ENCODE results near the gene MEIKIN.

MEIKIN gene

GRCh38 chr5:131787736-131788135 is 157.7 kb downstream of the MEIKIN start:
- ChIA-PET CTCF (no interaction called here), POLR2A (interaction anchor here (3.5 kb wide), 1 partner anchor 9 kb away, joined by 17 read pairs; the partner anchor contains the start of gene FNIP1)
- no peak for TF ChIP-seq SP1 (IDR thresholded peaks at IDR 0.05)
- TF ChIP-seq L3MBTL2 (conservative IDR thresholded peaks at IDR 0.05) = no peak
- no peak for TF ChIP-seq BHLHE40 (IDR thresholded peaks at IDR 0.05; ENCODE audit: borderline replicate concordance)
- no peak for TF ChIP-seq PKNOX1 (IDR thresholded peaks at IDR 0.05)
- TF ChIP-seq ELF4 (IDR thresholded peaks at IDR 0.05) = no peak
- no peak for TF ChIP-seq LEF1 (IDR thresholded peaks at IDR 0.05; ENCODE audit: borderline replicate concordance)
- TF ChIP-seq HDGF (IDR thresholded peaks at IDR 0.05; ENCODE audit: borderline replicate concordance) = no peak
- no peak for TF ChIP-seq FOXK2 (IDR thresholded peaks at IDR 0.05)
- TF ChIP-seq SUZ12 (IDR thresholded peaks at IDR 0.05) = no peak
- TF ChIP-seq CTBP1 (IDR thresholded peaks at IDR 0.05; ENCODE audit: borderline replicate concordance) = no peak
- DNase-seq (ENCODE audit: extremely low spot score) = no peak

- ChIA-PET CTCF (no interaction called here), POLR2A (interaction anchor here (3.5 kb wide), 1 partner anchor 10 kb away, joined by 17 read pairs; the partner anchor contains the start of gene FNIP1)
- no peak for TF ChIP-seq ELF4 (IDR thresholded peaks at IDR 0.05)
- TF ChIP-seq FOXM1 (IDR thresholded peaks at IDR 0.05; ENCODE audit: borderline replicate concordance) = no peak
- TF ChIP-seq FOXA1 (IDR thresholded peaks at IDR 0.05) = no peak
- no peak for TF ChIP-seq TARDBP (IDR thresholded peaks at IDR 0.05)
- no peak for TF ChIP-seq FOXK2 (IDR thresholded peaks at IDR 0.05)
- no peak for TF ChIP-seq ZNF384 (IDR thresholded peaks at IDR 0.05)
- TF ChIP-seq ARNT (IDR thresholded peaks at IDR 0.05) = no peak
- TF ChIP-seq HDGF (IDR thresholded peaks at IDR 0.05; ENCODE audit: borderline replicate concordance) = no peak
- TF ChIP-seq PKNOX1 (IDR thresholded peaks at IDR 0.05) = no peak
- no peak for TF ChIP-seq NFRKB (IDR thresholded peaks at IDR 0.05)
- TF ChIP-seq LEF1 (IDR thresholded peaks at IDR 0.05; ENCODE audit: borderline replicate concordance) = no peak
- TF ChIP-seq BHLHE40 (IDR thresholded peaks at IDR 0.05; ENCODE audit: borderline replicate concordance) = no peak
- no peak for TF ChIP-seq L3MBTL2 (conservative IDR thresholded peaks at IDR 0.05)
- no peak for TF ChIP-seq SUZ12 (IDR thresholded peaks at IDR 0.05)
- DNase-seq (ENCODE audit: extremely low spot score) = no peak
Measured at GRCh38 chr5:131786900-131787692, 158.4 kb downstream of the MEIKIN start.

GRCh38 chr5:131786036-131786435 is 159.4 kb downstream of the MEIKIN start:
- no peak for DNase-seq (ENCODE audit: extremely low spot score)
- POLR2A ChIA-PET = interaction anchor here (3.5 kb wide), 1 partner anchor 11 kb away, joined by 17 read pairs; the partner anchor contains the start of gene FNIP1
- CTCF ChIA-PET = no interaction called here
- TF ChIP-seq BHLHE40 (IDR thresholded peaks at IDR 0.05; ENCODE audit: borderline replicate concordance) (no peak), FOXA1 (IDR thresholded peaks at IDR 0.05) (no peak), PKNOX1 (IDR thresholded peaks at IDR 0.05) (no peak), HDGF (IDR thresholded peaks at IDR 0.05; ENCODE audit: borderline replicate concordance) (no peak), L3MBTL2 (conservative IDR thresholded peaks at IDR 0.05) (no peak), ARNT (IDR thresholded peaks at IDR 0.05) (no peak), SUZ12 (IDR thresholded peaks at IDR 0.05) (no peak), ELF4 (IDR thresholded peaks at IDR 0.05) (no peak)

GRCh38 chr5:131783874-131784273 is 161.6 kb downstream of the MEIKIN start:
- POLR2A ChIA-PET = no interaction called here
- DNase-seq (ENCODE audit: extremely low spot score) = no peak
- no peak for TF ChIP-seq PKNOX1 (IDR thresholded peaks at IDR 0.05)
- TF ChIP-seq FOXM1 (IDR thresholded peaks at IDR 0.05; ENCODE audit: borderline replicate concordance) = no peak
- TF ChIP-seq FOXA1 (IDR thresholded peaks at IDR 0.05) = no peak
- CTCF ChIA-PET = no interaction called here

GRCh38 chr5:131783357-131783756 is 162.1 kb downstream of the MEIKIN start:
- ChIA-PET POLR2A (no interaction called here), CTCF (no interaction called here)
- DNase-seq (ENCODE audit: extremely low spot score) = no peak
- no peak for TF ChIP-seq ZNF384 (IDR thresholded peaks at IDR 0.05)
- no peak for TF ChIP-seq SP1 (IDR thresholded peaks at IDR 0.05)
- no peak for TF ChIP-seq ARNT (IDR thresholded peaks at IDR 0.05)
- no peak for TF ChIP-seq FOXK2 (IDR thresholded peaks at IDR 0.05)
- no peak for TF ChIP-seq TARDBP (IDR thresholded peaks at IDR 0.05)
- TF ChIP-seq LEF1 (IDR thresholded peaks at IDR 0.05; ENCODE audit: borderline replicate concordance) = no peak
- no peak for TF ChIP-seq HDGF (IDR thresholded peaks at IDR 0.05; ENCODE audit: borderline replicate concordance)
- no peak for TF ChIP-seq FOXM1 (IDR thresholded peaks at IDR 0.05; ENCODE audit: borderline replicate concordance)
- TF ChIP-seq NFRKB (IDR thresholded peaks at IDR 0.05) = no peak
- no peak for TF ChIP-seq FOXA1 (IDR thresholded peaks at IDR 0.05)
- no peak for TF ChIP-seq PKNOX1 (IDR thresholded peaks at IDR 0.05)
- TF ChIP-seq BHLHE40 (IDR thresholded peaks at IDR 0.05; ENCODE audit: borderline replicate concordance) = no peak
- no peak for TF ChIP-seq ELF4 (IDR thresholded peaks at IDR 0.05)
- TF ChIP-seq L3MBTL2 (conservative IDR thresholded peaks at IDR 0.05) = no peak
- no peak for TF ChIP-seq SUZ12 (IDR thresholded peaks at IDR 0.05)
- TF ChIP-seq CTBP1 (IDR thresholded peaks at IDR 0.05; ENCODE audit: borderline replicate concordance) = no peak

Data from HEK293T (cell line).